Glutamatergic neuron (in vitro differentiated cells): Measurements from ENCODE around the gene KCNN3. TPM values are rescaled to one million over a fixed set of nuclear protein-coding genes. Genes with fewer than 3 reads are reported as not detected.
"Not testable (repeated sequence)": the region's sequence is repeated elsewhere in the genome, so short reads cannot be mapped to it uniquely, and the experiment has no call there.

Experiments used
- DNase-seq: peaks from one replicate; pipeline ENCODE4 v3.0.0; 2022
- H3K27ac Mint-ChIP-seq: one replicate; pipeline ENCODE4 v1.8.0; 2020; ENCODE audit warnings: mild to moderate bottlenecking, mixed read lengths, inconsistent platforms; ENCODE audit not compliant: unreplicated experiment
- H3K27me3 Mint-ChIP-seq: one replicate; pipeline ENCODE4 v1.8.0; 2020; ENCODE audit warnings: mild to moderate bottlenecking, moderate library complexity, mixed read lengths, inconsistent platforms; ENCODE audit not compliant: unreplicated experiment
- H3K36me3 Mint-ChIP-seq: one replicate; pipeline ENCODE4 v1.8.0; 2020; ENCODE audit warnings: mild to moderate bottlenecking, mixed read lengths, inconsistent platforms; ENCODE audit not compliant: unreplicated experiment
- H3K4me1 Mint-ChIP-seq: one replicate; pipeline ENCODE4 v1.8.0; 2020; ENCODE audit warnings: mild to moderate bottlenecking, low read depth, mixed read lengths, inconsistent platforms; ENCODE audit not compliant: unreplicated experiment
- H3K4me3 Mint-ChIP-seq: one replicate; pipeline ENCODE4 v1.8.0; 2020; ENCODE audit warnings: mild to moderate bottlenecking, mixed read lengths, inconsistent platforms; ENCODE audit not compliant: unreplicated experiment
- H3K9me3 Mint-ChIP-seq: one replicate; pipeline ENCODE4 v1.8.0; 2020; ENCODE audit warnings: mild to moderate bottlenecking, moderate library complexity, mixed read lengths, inconsistent platforms; ENCODE audit not compliant: unreplicated experiment
- CTCF ChIP-seq: fragments of 200-600 bp; sonication (generic); IDR thresholded peaks from one replicate; pipeline ENCODE4 v1.5.0; 2021; ENCODE audit not compliant: partially characterized antibody, unreplicated experiment
- total RNA-seq: library from RNA; stranded (reverse); fragmentation: NEBNext Ultra II Directional; extraction: Animal tissue kit (Norgen Biotek cat#: 25700); gene quantifications from one replicate; pipeline ENCODE4 v1.2.1, GENCODE V29; 2021; ENCODE audit not compliant: unreplicated experiment

Gene KCNN3
- total RNA-seq, 1 donor from 2014 or later: 3.8 TPM

GRCh38 chr1:154683820-154684219 is 186.3 kb downstream of the KCNN3 start:
- H3K27me3 Mint-ChIP-seq: peaks cover 2% of the 10 kb centered on the region
- H3K4me1 Mint-ChIP-seq: peaks cover 2% of the 10 kb centered on the region
- H3K9me3 Mint-ChIP-seq: peaks cover 5% of the 10 kb centered on the region

DNA sequence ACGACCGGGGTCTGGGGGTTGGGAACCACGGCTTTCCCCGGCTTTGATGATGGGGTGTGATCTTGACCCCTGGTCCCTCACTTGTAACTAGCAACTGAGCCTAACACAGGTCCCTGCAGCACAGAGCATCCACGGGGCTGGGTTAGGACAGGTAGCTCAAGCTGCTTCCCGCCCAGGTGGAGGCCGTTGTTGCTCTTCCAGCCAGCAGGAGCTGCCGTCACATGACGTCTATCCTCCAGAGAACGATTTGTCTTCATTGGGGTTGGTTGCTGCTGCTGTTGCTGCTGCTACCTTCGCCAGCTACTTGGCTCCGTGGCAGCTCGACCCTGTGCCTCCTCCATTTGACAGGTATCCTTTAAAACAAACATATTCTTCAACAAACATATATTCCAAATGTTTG is 187.8 kb downstream of the KCNN3 start:
- Mint-ChIP-seq H3K4me3 (no peak overlapping the region), H3K9me3 (peaks cover 6% of the 10 kb centered on the region), H3K27ac (no peak overlapping the region), H3K36me3 (peaks cover 9% of the 10 kb centered on the region), H3K27me3 (peaks cover 2% of the 10 kb centered on the region), H3K4me1 (peaks cover 2% of the 10 kb centered on the region)
- DNase-seq: no peak
- no peak for TF ChIP-seq CTCF

More at GRCh38 chr1:154683820-154684219, 186.3 kb downstream of the KCNN3 start:
- Mint-ChIP-seq H3K27ac (no peak overlapping the region), H3K36me3 (peaks cover 7% of the 10 kb centered on the region), H3K4me3 (no peak overlapping the region)
- no peak for DNase-seq
- no peak for TF ChIP-seq CTCF

- H3K27ac Mint-ChIP-seq, DNase-seq, H3K27me3 Mint-ChIP-seq, H3K4me3 Mint-ChIP-seq, H3K9me3 Mint-ChIP-seq, H3K4me1 Mint-ChIP-seq: not testable (repeated sequence)
- H3K36me3 Mint-ChIP-seq: peaks cover 14% of the 10 kb centered on the region
Observed at GRCh38 chr1:154677844-154678243, 192.2 kb downstream of the KCNN3 start.

GRCh38 chr1:154676847-154677246 is 193.2 kb downstream of the KCNN3 start:
- not testable (repeated sequence) for H3K27me3 Mint-ChIP-seq, H3K4me1 Mint-ChIP-seq, H3K4me3 Mint-ChIP-seq, DNase-seq, H3K9me3 Mint-ChIP-seq, H3K27ac Mint-ChIP-seq
- H3K36me3 Mint-ChIP-seq: peaks cover 14% of the 10 kb centered on the region

- not testable (repeated sequence) for H3K27ac Mint-ChIP-seq, H3K9me3 Mint-ChIP-seq, DNase-seq, H3K4me1 Mint-ChIP-seq, H3K4me3 Mint-ChIP-seq, H3K27me3 Mint-ChIP-seq
- H3K36me3 Mint-ChIP-seq: peaks cover 13% of the 10 kb centered on the region
Observed at GRCh38 chr1:154674456-154674855, 195.6 kb downstream of the KCNN3 start.

GRCh38 chr1:154672245-154672644 is 197.8 kb downstream of the KCNN3 start:
- DNase-seq, H3K36me3 Mint-ChIP-seq, H3K27me3 Mint-ChIP-seq, H3K4me3 Mint-ChIP-seq, H3K9me3 Mint-ChIP-seq, H3K4me1 Mint-ChIP-seq, H3K27ac Mint-ChIP-seq: not testable (repeated sequence)

- not testable (repeated sequence) for H3K4me1 Mint-ChIP-seq, H3K27me3 Mint-ChIP-seq, H3K4me3 Mint-ChIP-seq, H3K27ac Mint-ChIP-seq, H3K36me3 Mint-ChIP-seq, H3K9me3 Mint-ChIP-seq, DNase-seq
Observed at GRCh38 chr1:154671412-154671811, 198.7 kb downstream of the KCNN3 start.

GRCh38 chr1:154670310-154671270 is 199.5 kb downstream of the KCNN3 start:
- H3K9me3 Mint-ChIP-seq, H3K27me3 Mint-ChIP-seq, DNase-seq, H3K36me3 Mint-ChIP-seq, H3K4me1 Mint-ChIP-seq, H3K27ac Mint-ChIP-seq, H3K4me3 Mint-ChIP-seq: not testable (repeated sequence)
